HG03103 (cell line): ENCODE measurements around the gene SLC1A1.
A peak's percentile ranks its signal among the peaks of the same experiment; 100 is the strongest.
"Not testable (repeated sequence)": the region's sequence is repeated elsewhere in the genome, so short reads cannot be mapped to it uniquely, and the experiment has no call there.

Source experiments
- ATAC-seq: cut with Tn5 transposase; IDR thresholded peaks from one replicate; pipeline ENCODE4 v1.9.1; 2021; ENCODE audit warnings: low read depth; ENCODE audit not compliant: unreplicated experiment

The SLC1A1 gene

DNA sequence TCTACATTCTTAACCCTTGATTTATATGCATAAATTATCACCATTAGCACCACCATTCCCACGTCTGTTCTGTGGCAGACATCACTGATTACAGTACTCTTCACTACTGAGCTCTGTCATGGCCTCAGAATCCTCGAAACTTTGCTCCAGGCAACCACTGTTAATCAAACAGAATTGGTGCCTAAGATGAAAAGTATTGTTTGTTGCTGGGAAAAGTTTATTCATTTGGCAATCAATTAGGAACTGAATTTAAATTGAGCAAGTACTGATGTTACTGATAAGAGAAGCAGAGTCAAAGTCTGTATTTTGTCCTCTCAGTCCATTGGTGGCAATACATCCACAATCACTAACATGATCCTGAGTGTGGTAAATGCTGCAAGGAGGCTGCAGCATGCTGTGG is 12.8 kb downstream of the SLC1A1 start:
- no peak for ATAC-seq

DNA sequence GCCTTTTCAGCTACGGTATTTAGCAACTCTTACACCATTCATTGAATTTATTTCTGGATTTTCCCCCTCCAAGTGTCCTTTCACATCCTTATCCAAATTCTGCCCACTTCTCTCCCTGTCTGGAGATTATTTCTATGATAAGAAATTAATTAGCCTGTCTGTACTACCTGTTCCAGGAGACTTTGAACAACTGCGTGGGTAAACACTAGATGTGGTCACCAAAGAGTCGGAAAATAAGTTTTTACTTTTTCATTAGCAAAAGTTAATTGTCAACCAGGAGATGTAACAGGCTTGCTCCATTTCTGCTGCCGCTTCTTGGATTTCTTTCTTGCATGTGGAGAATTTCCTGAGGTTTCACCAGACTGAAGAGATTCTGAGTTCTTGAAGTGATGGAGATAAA is 14.0 kb downstream of the SLC1A1 start:
- ATAC-seq: no peak

GRCh38 chr9:4506490-4506889 is 16.2 kb downstream of the SLC1A1 start:
- ATAC-seq: peak; percentile 42

GRCh38 chr9:4507306-4508130 is 17.2 kb downstream of the SLC1A1 start:
- no peak for ATAC-seq

GRCh38 chr9:4508246-4508906 is 18.1 kb downstream of the SLC1A1 start:
- ATAC-seq: no peak

DNA sequence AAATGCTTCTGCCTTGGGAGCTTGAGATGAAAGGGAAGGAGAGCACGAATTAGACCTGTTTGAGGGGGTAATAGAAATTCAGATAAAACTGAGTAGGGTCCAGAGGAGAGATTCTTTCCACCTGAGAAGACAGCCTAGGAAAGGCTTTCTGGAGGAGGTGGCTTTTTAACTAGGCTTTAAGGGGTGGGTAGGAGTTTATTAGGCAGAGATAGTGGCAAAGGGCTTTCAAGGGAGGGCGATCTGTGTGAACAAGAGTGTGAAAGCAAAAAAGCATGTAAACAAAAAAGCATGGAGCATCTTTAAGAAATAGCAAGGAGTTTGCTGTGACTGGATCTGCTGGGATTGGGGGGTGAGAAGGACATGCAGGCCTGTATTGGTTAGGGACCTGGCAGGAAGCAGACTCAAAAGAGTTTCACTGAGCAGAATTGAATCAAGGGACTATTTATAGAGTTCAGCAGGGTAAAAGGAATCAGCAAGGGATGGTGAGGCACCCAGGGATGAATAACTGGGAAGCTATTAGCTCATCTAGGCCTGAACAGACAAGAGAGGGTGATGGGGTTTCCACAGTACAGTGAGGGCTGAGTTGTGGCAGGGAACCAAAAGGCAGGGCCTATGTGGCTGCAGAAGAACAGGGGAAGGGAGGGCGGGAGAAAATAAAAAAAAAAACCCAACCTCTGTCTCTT is 18.8 kb downstream of the SLC1A1 start:
- no peak for ATAC-seq

GRCh38 chr9:4509590-4509984 is 19.3 kb downstream of the SLC1A1 start:
- no peak for ATAC-seq

DNA sequence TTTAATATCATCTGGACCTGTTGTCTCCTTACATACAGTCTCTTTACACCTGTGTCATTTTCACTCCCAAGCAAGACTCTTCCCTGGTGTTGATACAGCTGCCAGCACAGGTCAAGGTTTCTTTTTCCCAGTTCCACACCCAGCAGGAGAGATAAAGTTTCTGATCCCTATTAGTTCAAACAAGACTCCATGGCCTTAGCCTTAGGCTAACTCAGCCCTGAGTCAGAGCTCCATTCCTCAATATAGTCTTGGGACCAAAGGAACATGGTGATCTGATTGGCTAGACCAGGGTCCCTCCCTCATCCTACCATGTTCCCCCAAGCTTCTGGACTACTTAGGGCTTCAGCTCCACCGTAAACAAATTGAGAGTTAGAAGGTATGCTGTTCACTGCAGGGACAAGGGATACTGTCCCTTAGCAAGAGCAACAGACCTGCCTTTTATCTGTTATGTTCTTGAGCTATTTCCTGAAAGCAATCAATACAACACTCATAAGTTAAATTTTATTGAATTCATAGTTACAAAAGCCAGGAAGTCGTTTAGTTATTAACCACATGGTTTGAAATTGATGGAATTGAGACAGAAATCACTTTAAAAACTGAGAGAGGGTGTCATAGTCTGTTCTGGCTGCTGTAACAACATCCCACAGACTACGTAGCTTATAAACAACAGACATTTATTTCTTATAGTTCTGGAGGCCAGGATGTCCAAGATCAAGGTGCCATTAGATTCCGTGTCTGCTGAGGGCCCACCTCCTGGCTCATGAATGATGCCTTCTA is 20.5 kb downstream of the SLC1A1 start:
- ATAC-seq: no peak

- ATAC-seq: peak; percentile 39
These were observed 24.2 kb downstream of the SLC1A1 start for GRCh38 chr9:4514252-4515128.

- peak; percentile 68 for ATAC-seq
These were observed 25.7 kb downstream of the SLC1A1 start for GRCh38 chr9:4515958-4516375.

- ATAC-seq: no peak
These were observed 27.0 kb downstream of the SLC1A1 start for GRCh38 chr9:4517274-4517673.

GRCh38 chr9:4519604-4520003 is 29.3 kb downstream of the SLC1A1 start:
- ATAC-seq: no peak

- no peak for ATAC-seq
These were observed 29.8 kb downstream of the SLC1A1 start for GRCh38 chr9:4520055-4520454.

DNA sequence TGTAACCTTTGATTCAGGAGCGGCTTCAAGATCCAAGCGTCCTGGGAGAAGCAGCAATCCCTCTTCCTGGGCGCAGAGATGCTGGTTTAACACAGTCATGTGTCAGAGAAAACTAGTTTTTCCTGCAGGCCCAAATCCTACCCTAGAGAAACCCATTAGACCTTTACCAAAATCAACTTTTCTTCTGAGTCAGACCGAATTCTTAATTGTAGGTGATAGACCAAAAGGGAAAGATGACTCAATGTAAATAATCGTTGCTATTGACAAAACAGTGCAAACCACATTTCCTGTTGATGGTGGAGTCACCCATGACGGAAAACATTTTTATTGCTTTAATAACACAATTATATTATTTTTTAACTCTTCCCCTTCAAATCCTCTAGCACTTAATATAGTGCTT is 40.1 kb downstream of the SLC1A1 start:
- ATAC-seq: peak; percentile 85

DNA sequence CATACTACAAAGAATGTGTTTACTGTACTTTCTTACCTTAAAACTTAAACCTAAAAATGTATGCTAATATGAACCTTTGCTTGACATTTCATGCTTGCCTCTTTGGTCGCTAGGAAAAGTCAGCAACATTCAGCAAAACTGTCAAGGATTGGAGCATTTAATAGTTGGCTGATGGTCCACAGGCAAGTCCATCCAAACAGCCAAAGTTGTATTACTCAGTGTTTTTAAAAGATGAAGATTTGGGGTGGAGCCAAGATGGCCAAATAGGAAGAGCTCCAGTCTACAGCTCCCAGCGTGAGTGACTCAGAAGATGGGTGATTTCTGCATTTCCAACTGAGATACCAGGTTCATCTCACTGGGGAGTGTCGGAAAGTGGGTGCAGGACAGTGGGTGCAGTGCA is 40.6 kb downstream of the SLC1A1 start:
- not testable (repeated sequence) for ATAC-seq

DNA sequence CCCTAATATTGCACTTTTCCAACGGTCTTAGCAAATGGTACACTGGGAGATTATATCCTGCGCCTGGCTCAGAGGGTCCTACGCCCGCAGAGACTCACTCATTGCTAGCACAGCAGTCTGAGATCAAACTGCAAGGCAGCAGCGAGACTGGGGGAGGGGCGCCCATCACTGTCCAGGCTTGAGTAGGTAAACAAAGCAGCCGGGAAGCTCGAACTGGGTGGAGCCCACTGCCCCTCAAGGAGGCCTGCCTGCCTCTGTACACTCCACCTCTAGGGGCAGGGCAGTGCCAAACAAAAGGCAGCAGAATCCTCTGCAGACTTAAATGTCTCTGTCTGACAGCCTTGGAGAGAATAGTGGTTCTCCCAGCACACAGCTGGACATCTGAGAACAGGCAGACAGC is 41.1 kb downstream of the SLC1A1 start:
- ATAC-seq: not testable (repeated sequence)

DNA sequence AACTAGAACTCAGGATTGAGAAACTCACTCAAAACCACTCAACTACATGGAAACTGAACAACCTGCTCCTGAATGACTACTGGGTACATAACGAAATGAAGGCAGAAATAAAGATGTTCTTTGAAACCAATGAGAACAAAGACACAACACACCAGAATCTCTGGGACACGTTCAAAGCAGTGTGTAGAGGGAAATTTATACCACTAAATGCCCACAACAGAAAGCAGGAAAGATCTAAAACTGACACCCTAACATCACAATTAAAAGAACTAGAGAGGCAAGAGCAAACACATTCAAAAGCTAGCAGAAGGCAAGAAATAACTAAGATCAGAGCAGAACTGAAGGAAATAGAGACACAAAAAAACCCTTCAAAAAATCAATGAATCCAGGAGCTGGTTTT is 43.6 kb downstream of the SLC1A1 start:
- not testable (repeated sequence) for ATAC-seq

- ATAC-seq: not testable (repeated sequence)
These were observed 45.9 kb downstream of the SLC1A1 start for GRCh38 chr9:4536196-4536595.

- ATAC-seq: no peak
These were observed 47.3 kb downstream of the SLC1A1 start for GRCh38 chr9:4537581-4537980.

DNA sequence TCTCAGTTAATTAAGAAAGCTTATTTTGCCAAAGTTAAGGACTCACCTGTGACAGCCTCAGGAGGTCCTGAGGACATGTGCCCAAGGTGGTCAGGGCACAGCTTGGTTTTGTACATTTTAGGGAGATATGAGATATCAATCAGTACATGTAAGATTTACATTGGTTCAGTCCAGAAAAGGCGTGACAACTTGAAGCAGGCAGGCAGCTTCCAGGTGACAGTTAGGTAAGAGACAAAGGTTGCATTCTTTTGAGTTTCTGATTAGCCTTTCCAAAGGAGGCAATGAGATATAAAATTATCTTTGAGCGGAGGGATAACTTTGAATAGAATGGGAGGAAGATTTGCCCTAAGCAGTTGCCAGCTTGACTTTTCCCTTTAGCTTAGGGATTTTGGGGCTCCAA is 47.8 kb downstream of the SLC1A1 start:
- no peak for ATAC-seq
